K562 (cell line): ENCODE measurements around the gene NLK. TPM values are rescaled to one million over a fixed set of nuclear protein-coding genes. Genes with fewer than 3 reads are reported as not detected.
A peak's percentile ranks its signal among the peaks of the same experiment; 100 is the strongest.

ENCODE experiments used
- CBFB ChIP-seq: sonication (generic); formaldehyde crosslinking; IDR thresholded peaks from 2 replicates; pipeline ENCODE4 v1.4.0; 2020; ENCODE audit warnings: mild to moderate bottlenecking, missing genetic modification reagents
- CBX8 ChIP-seq: fragments of 200-600 bp; sonication (generic); IDR thresholded peaks from 2 replicates; pipeline ENCODE4 v1.6.1; 2012; ENCODE audit warnings: borderline replicate concordance, mixed run types, low read depth, mild to moderate bottlenecking, moderate library complexity, mixed read lengths, low read length, control low read depth, inconsistent platforms; ENCODE audit not compliant: poor library complexity, severe bottlenecking; ENCODE audit errors: extremely low read depth
- CHD2 ChIP-seq: IDR thresholded peaks from 2 replicates; pipeline ENCODE4 v1.6.1; 2011; ENCODE audit warnings: low read depth, low read length
- CTCF ChIP-seq, 3 experiments: IDR thresholded peaks in 2 of 3; conservative IDR thresholded peaks in 1 of 3; 2 replicates each; pipeline ENCODE4 v1.5.1; 2011 to 2012; ENCODE audit warnings: low read length in 3 of 3, mild to moderate bottlenecking in 3 of 3, control low read depth in 2 of 3, improper control_type of control experiment in 1 of 3, inconsistent platforms in 1 of 3, low read depth in 1 of 3, mixed read lengths in 1 of 3, moderate library complexity in 1 of 3; ENCODE audit not compliant: insufficient read depth in 2 of 3
- CXXC5 ChIP-seq: fragments of 250-450 bp; sonication (Bioruptor Pico); IDR thresholded peaks from 2 replicates; pipeline ENCODE4 v1.8.0; 2022; ENCODE audit warnings: inconsistent platforms, mild to moderate bottlenecking, moderate library complexity
- ETV1 ChIP-seq: fragments of 450-650 bp; conservative IDR thresholded peaks from 2 replicates; pipeline ENCODE4 v1.6.1; 2016; ENCODE audit warnings: missing genetic modification characterization, control low read depth, low read depth, missing compliant biosample characterization
- FOXM1 ChIP-seq, 2 experiments: fragments of 450-650 bp in 1 of 2; sonication (generic) in 1 of 2; formaldehyde crosslinking in 1 of 2; IDR thresholded peaks; 2 replicates each; pipeline versions ENCODE4 v1.6.1 to v1.9.0; 2017 to 2022; ENCODE audit warnings: low read depth in 2 of 2, mild to moderate bottlenecking in 2 of 2, missing genetic modification reagents in 1 of 2, moderate library complexity in 1 of 2
- GTF2F1 ChIP-seq: IDR thresholded peaks from 2 replicates; pipeline ENCODE4 v1.6.1; 2011; ENCODE audit warnings: low read depth, low read length, improper control_type of control experiment
- HNRNPLL ChIP-seq: fragments of 200-400 bp; formaldehyde crosslinking; IDR thresholded peaks from 2 replicates; pipeline ENCODE4 v1.6.1; 2017; ENCODE audit warnings: low read length, low read depth, mild to moderate bottlenecking; ENCODE audit not compliant: poor library complexity, severe bottlenecking
- KDM1A ChIP-seq, 2 experiments: fragments of 450-650 bp; IDR thresholded peaks; 2 replicates each; pipeline ENCODE4 v1.6.1; 2016; ENCODE audit warnings: mild to moderate bottlenecking in 2 of 2
- KDM4B ChIP-seq, 2 experiments: fragments of 450-650 bp in 1 of 2; sonication (generic) in 1 of 2; IDR thresholded peaks; 2 replicates each; pipeline ENCODE4 v1.6.1; 2016 to 2017; ENCODE audit warnings: borderline replicate concordance in 2 of 2, antibody characterized with exemption in 1 of 2, low read depth in 1 of 2, mild to moderate bottlenecking in 1 of 2
- KLF16 ChIP-seq: IDR thresholded peaks from 2 replicates; pipeline ENCODE4 v1.6.1; 2016; ENCODE audit warnings: antibody characterized with exemption
- MCM3 ChIP-seq: fragments of 450-650 bp; IDR thresholded peaks from 2 replicates; pipeline ENCODE4 v1.6.1; 2016
- PHB ChIP-seq: fragments of 250-450 bp; sonication (Bioruptor Pico); IDR thresholded peaks from 2 replicates; pipeline ENCODE4 v1.5.0; 2021
- POLR2H ChIP-seq: IDR thresholded peaks from 2 replicates; pipeline ENCODE4 v1.6.1; 2016; ENCODE audit warnings: missing genetic modification characterization, low read depth, mild to moderate bottlenecking, control low read depth, missing compliant biosample characterization, moderate library complexity
- RB1 ChIP-seq: fragments of 450-650 bp; IDR thresholded peaks from 2 replicates; pipeline ENCODE4 v1.6.1; 2017; ENCODE audit warnings: low read depth, mild to moderate bottlenecking
- RFX7 ChIP-seq: fragments of 250-450 bp; sonication (Bioruptor Pico); IDR thresholded peaks from 2 replicates; pipeline ENCODE4 v1.5.1; 2021; ENCODE audit warnings: mild to moderate bottlenecking
- SIN3B ChIP-seq: fragments of 450-650 bp; IDR thresholded peaks from 2 replicates; pipeline ENCODE4 v1.6.1; 2017; ENCODE audit warnings: low read depth, mild to moderate bottlenecking, moderate library complexity
- TSC22D4 ChIP-seq: fragments of 450-650 bp; IDR thresholded peaks from 2 replicates; pipeline ENCODE4 v1.6.1; 2016; ENCODE audit warnings: missing genetic modification characterization, missing biosample characterization, control low read depth
- ZBTB11 ChIP-seq, 3 experiments: fragments of 200-800 bp in 1 of 3; fragments of 250-450 bp in 1 of 3; fragments of 450-650 bp in 1 of 3; sonication (Bioruptor Pico) in 1 of 3; sonication (Bioruptor generic) in 1 of 3; formaldehyde crosslinking in 1 of 3; IDR thresholded peaks; 2 replicates each; pipeline versions ENCODE4 v1.6.1 to v1.8.0; 2016 to 2022; ENCODE audit warnings: mild to moderate bottlenecking in 2 of 3, missing genetic modification characterization in 2 of 3, missing compliant biosample characterization in 1 of 3, moderate library complexity in 1 of 3
- ZEB2 ChIP-seq: fragments of 450-650 bp; IDR thresholded peaks from 2 replicates; pipeline ENCODE4 v1.6.1; 2016
- ZNF41 ChIP-seq: fragments of 250-450 bp; sonication (Bioruptor Pico); conservative IDR thresholded peaks from 2 replicates; pipeline ENCODE4 v1.4.0; 2020; ENCODE audit warnings: mild to moderate bottlenecking
- ZZZ3 ChIP-seq: fragments of 450-650 bp; IDR thresholded peaks from 2 replicates; pipeline ENCODE4 v1.6.1; 2016; ENCODE audit warnings: antibody characterized with exemption, mild to moderate bottlenecking, moderate library complexity
- polyA plus RNA-seq, 8 experiments: library from polyadenylated mRNA; depleted of rRNA in 4 of 8; stranded (reverse) in 5 of 8; unstranded in 3 of 8; fragments of >200 nt; fragmentation: Nextera tagmentation in 2 of 8; fragmentation: Illumina TruSeq in 1 of 8; extraction: Ambion mirVana in 2 of 8; extraction: Trizol in 1 of 8; gene quantifications; 2 replicates each; pipeline versions ENCODE4 v1.2.1 to v1.2.3, GENCODE V29; 2011 to 2014; ENCODE audit warnings: inconsistent platforms in 1 of 8, missing spikeins in 1 of 8
- total RNA-seq, 7 experiments: library from RNA; depleted of rRNA in 6 of 7; stranded (reverse); fragments of >200 nt in 6 of 7; fragmentation: Illumina TruSeq in 2 of 7; extraction: Trizol in 2 of 7; gene quantifications; 2 replicates each; pipeline versions ENCODE4 v1.2.1 to v1.2.3, GENCODE V29; 2011 to 2021; ENCODE audit warnings: low replicate concordance in 1 of 7

NLK gene
- total and polyA plus RNA-seq, 9 of the 15 experiments (the other 6 are each of a cell fraction or from before 2014, with no cell fraction given), result 10.9 to 59.6 (median 26.7) TPM

GRCh38 chr17:28041068-28041843 lies 1.2 kb upstream of the NLK start (continued):
- TF ChIP-seq KDM4B (IDR thresholded peaks at IDR 0.05; ENCODE audit: borderline replicate concordance in 2 of 2, low read depth in 1 of 2) (peak in 1 of 2 experiments; percentile 65; a peak in 1 of 4 replicates), POLR2H (0 out of 2 replicates have a peak, but pooled peaks have one; percentile 55), CTCF (IDR thresholded peaks at IDR 0.05 in 2 of 3, conservative IDR thresholded peaks at IDR 0.05 in 1 of 3; ENCODE audit: insufficient read depth in 2 of 3, low read depth in 1 of 3, low read length in 3 of 3) (peak in 1 of 3 experiments; percentile 37; a peak in 2 of 6 replicates), GTF2F1 (0 out of 2 replicates have a peak, but pooled peaks have one; percentile 42), CHD2 (peak; percentile 95), ETV1 (tag) (peak; percentile 47), TSC22D4 (no peak), HNRNPLL (peak; percentile 99), KLF16 (no peak), CBX8 (no peak), ZEB2 (no peak), PHB (CRISPR knock-in tag) (no peak), ZNF41 (CRISPR knock-in tag) (no peak), MCM3 (no peak), CBFB (CRISPR knock-in tag) (no peak), RFX7 (no peak), ZBTB11 (CRISPR knock-in tag; IDR thresholded peaks at IDR 0.05) (peak in 1 of 3 experiments; percentile 89; a peak in 2 of 6 replicates), FOXM1 (IDR thresholded peaks at IDR 0.05; ENCODE audit: low read depth) (peak; percentile 90), FOXM1 (CRISPR knock-in tag; IDR thresholded peaks at IDR 0.05; ENCODE audit: low read depth) (no peak), CXXC5 (CRISPR knock-in tag) (peak; percentile 97), SIN3B (no peak), ZZZ3 (no peak), KDM1A (IDR thresholded peaks at IDR 0.05) (no peak), RB1 (peak; percentile 49; the same call in 1 of the 2 replicates)
